GM12878 (cell line): ENCODE data around the gene NPAS2. TPM values are rescaled to one million over a fixed set of nuclear protein-coding genes. Genes with fewer than 3 reads are reported as not detected.

Experiments
- FOXM1 ChIP-seq: IDR thresholded peaks from 2 replicates; pipeline ENCODE4 v1.6.1; 2012; ENCODE audit warnings: low read depth, mild to moderate bottlenecking, inconsistent platforms, low read length, moderate library complexity
- IKZF2 ChIP-seq, 2 experiments: fragments of 450-650 bp; IDR thresholded peaks; 2 replicates each; pipeline ENCODE4 v1.6.1; 2017; ENCODE audit warnings: mild to moderate bottlenecking in 2 of 2, moderate library complexity in 2 of 2
- SMC3 ChIP-seq: IDR thresholded peaks from 2 replicates; pipeline ENCODE4 v1.6.1; 2011; ENCODE audit warnings: low read length, improper control_type of control experiment, borderline replicate concordance
- ZNF217 ChIP-seq: fragments of 450-650 bp; IDR thresholded peaks from 2 replicates; pipeline ENCODE4 v1.6.1; 2017; ENCODE audit warnings: antibody characterized with exemption, mild to moderate bottlenecking
- ZZZ3 ChIP-seq: IDR thresholded peaks from 2 replicates; pipeline ENCODE4 v1.6.1; 2011; ENCODE audit warnings: low read depth; ENCODE audit not compliant: control insufficient read depth, insufficient read length
- polyA plus RNA-seq, 11 experiments: library from polyadenylated mRNA; depleted of rRNA in 4 of 11; unstranded in 6 of 11; stranded (reverse) in 5 of 11; fragments of >200 nt; fragmentation: Nextera tagmentation in 4 of 11; fragmentation: Illumina TruSeq in 1 of 11; extraction: Ambion mirVana in 4 of 11; extraction: Trizol in 1 of 11; gene quantifications; 1 replicate in 1 of 11; 2 replicates in 10 of 11; pipeline versions ENCODE4 v1.2.1 to v1.2.3, GENCODE V29; 2011 to 2016; ENCODE audit warnings: inconsistent platforms in 2 of 11, missing spikeins in 2 of 11, low read depth in 1 of 11
- total RNA-seq, 4 experiments: library from RNA; depleted of rRNA in 3 of 4; stranded (reverse); fragments of >200 nt in 3 of 4; fragmentation: Illumina TruSeq in 1 of 4; extraction: Trizol in 1 of 4; gene quantifications; 2 replicates each; pipeline versions ENCODE4 v1.2.1 to v1.2.3, GENCODE V29; 2013 to 2021
- TF ChIP-seq, protein P1 (sequence below): IDR thresholded peaks from 2 replicates; pipeline ENCODE4 v1.6.1; 2011; ENCODE audit warnings: borderline replicate concordance, low read depth, mild to moderate bottlenecking, moderate library complexity, mixed read lengths, low read length; ENCODE audit not compliant: insufficient read depth; ENCODE audit errors: extremely low read length
- TF ChIP-seq, protein P2 (sequence below): fragments of 450-650 bp; IDR thresholded peaks from 2 replicates; pipeline ENCODE4 v1.6.1; 2017; ENCODE audit warnings: borderline replicate concordance
- TF ChIP-seq, protein P3 (sequence below): fragments of 150-350 bp; IDR thresholded peaks from 2 replicates; pipeline ENCODE4 v1.6.1; 2014; ENCODE audit warnings: mild to moderate bottlenecking, low read depth, low read length

The NPAS2 gene
- total and polyA plus RNA-seq, 10 of the 15 experiments (the other 5 are each of a cell fraction or from before 2014, with no cell fraction given), result 0.08 TPM; not detected in 9

DNA sequence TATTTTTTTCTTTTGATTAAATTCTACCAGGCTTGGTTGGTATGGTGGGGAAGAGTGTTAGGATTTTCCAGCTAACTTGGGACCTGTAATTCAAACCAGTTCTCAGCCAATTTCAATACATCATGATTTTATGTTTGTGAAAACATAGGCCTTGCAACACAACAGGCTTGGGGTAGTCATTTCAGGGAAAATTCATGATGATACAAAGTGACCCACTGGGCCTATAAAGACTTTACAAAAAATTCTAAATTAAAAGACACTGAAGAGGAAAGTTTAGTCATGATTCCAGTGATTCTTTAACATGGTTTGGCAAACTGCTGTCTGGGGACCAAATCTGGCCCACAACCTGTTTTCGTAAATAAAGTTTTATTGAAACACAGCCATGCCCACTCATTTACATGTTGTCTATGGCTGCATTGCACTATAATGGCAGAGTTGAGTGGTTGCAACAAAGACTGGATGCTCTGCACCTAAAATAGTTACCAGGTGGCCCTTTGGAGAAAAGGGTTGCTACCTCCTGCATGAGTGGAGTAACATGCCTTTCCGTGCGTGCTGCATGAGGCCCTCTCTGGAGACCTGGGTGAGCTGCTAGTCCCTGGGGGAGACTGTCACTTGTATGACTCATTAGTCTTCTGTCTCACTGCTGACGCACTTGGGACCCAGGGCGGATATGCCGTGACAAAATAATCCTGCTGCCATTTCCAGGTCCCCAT lies 73.6 kb downstream of the NPAS2 start (continued):
- TF ChIP-seq, protein P1, sequence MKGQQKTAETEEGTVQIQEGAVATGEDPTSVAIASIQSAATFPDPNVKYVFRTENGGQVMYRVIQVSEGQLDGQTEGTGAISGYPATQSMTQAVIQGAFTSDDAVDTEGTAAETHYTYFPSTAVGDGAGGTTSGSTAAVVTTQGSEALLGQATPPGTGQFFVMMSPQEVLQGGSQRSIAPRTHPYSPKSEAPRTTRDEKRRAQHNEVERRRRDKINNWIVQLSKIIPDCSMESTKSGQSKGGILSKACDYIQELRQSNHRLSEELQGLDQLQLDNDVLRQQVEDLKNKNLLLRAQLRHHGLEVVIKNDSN, result no peak
- TF ChIP-seq, protein P2, sequence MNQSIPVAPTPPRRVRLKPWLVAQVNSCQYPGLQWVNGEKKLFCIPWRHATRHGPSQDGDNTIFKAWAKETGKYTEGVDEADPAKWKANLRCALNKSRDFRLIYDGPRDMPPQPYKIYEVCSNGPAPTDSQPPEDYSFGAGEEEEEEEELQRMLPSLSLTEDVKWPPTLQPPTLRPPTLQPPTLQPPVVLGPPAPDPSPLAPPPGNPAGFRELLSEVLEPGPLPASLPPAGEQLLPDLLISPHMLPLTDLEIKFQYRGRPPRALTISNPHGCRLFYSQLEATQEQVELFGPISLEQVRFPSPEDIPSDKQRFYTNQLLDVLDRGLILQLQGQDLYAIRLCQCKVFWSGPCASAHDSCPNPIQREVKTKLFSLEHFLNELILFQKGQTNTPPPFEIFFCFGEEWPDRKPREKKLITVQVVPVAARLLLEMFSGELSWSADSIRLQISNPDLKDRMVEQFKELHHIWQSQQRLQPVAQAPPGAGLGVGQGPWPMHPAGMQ, result no peak
- TF ChIP-seq ZNF217, result no peak
- TF ChIP-seq, protein P3, sequence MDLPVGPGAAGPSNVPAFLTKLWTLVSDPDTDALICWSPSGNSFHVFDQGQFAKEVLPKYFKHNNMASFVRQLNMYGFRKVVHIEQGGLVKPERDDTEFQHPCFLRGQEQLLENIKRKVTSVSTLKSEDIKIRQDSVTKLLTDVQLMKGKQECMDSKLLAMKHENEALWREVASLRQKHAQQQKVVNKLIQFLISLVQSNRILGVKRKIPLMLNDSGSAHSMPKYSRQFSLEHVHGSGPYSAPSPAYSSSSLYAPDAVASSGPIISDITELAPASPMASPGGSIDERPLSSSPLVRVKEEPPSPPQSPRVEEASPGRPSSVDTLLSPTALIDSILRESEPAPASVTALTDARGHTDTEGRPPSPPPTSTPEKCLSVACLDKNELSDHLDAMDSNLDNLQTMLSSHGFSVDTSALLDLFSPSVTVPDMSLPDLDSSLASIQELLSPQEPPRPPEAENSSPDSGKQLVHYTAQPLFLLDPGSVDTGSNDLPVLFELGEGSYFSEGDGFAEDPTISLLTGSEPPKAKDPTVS, result no peak
- TF ChIP-seq FOXM1, result no peak
- no peak for TF ChIP-seq SMC3
- TF ChIP-seq ZZZ3, result no peak
- peak in 1 of 2 experiments; percentile 42; a peak in 1 of 4 replicates for TF ChIP-seq IKZF2 (IDR thresholded peaks at IDR 0.05)
- TF ChIP-seq, all 136 proteins: peak for 13
